ENCODE data around the gene TMEM53.

TMEM53 gene

GRCh38 chr1:44625348-44625747 lies 48.9 kb downstream of the TMEM53 start:
- Histone ChIP-seq H3K27me3 (ENCODE audit: insufficient read depth, poor library complexity, severe bottlenecking) (no peaks in the 10 kb centered on the region), H3K4me1 (ENCODE audit: insufficient read depth, poor library complexity, severe bottlenecking) (peaks cover 5% of the 10 kb centered on the region), H3K36me3 (ENCODE audit: low read depth) (no peaks in the 10 kb centered on the region), H3K27ac (ENCODE audit: poor library complexity, severe bottlenecking) (no peak overlapping the region), H3K4me3 (ENCODE audit: severe bottlenecking) (no peak overlapping the region), H3K9me3 (ENCODE audit: severe bottlenecking) (no peaks in the 10 kb centered on the region)
- DNase-seq (ENCODE audit: low spot score) (no peak), ATAC-seq (ENCODE audit: low read depth) (no peak)
- TF ChIP-seq, protein P1, sequence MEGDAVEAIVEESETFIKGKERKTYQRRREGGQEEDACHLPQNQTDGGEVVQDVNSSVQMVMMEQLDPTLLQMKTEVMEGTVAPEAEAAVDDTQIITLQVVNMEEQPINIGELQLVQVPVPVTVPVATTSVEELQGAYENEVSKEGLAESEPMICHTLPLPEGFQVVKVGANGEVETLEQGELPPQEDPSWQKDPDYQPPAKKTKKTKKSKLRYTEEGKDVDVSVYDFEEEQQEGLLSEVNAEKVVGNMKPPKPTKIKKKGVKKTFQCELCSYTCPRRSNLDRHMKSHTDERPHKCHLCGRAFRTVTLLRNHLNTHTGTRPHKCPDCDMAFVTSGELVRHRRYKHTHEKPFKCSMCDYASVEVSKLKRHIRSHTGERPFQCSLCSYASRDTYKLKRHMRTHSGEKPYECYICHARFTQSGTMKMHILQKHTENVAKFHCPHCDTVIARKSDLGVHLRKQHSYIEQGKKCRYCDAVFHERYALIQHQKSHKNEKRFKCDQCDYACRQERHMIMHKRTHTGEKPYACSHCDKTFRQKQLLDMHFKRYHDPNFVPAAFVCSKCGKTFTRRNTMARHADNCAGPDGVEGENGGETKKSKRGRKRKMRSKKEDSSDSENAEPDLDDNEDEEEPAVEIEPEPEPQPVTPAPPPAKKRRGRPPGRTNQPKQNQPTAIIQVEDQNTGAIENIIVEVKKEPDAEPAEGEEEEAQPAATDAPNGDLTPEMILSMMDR (IDR thresholded peaks at IDR 0.05; ENCODE audit: poor library complexity, severe bottlenecking): no peak

DNA sequence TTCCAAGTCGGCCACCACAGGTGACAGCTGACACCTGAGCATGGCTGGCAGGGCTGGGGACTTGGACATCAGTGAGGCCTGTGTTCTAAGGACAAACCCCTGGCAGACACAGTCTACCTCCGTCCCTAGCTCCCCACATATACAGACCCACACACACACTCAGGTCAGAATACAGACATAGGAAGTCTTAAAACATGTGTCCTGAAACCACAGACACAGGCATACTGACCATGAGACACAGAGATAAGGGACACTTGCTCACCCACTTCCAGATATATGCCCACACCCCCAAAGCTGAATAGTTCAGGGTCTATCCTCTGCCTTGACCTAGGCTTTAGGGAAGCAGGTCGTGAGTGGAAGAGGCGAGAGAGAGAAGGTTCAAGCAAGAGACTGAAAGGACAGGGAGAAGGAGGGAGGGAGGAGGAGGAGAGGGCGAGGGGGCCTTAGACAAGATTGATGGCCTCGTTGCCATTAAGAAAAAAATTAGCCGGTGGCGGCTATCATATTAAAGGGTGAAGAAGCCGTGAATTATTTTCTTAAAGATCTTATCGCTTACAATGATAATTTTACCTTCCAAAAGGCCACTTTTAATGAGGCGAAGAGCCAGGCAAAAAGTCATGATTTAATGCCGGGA lies 49.9 kb downstream of the TMEM53 start:
- Histone ChIP-seq H3K36me3 (ENCODE audit: low read depth) (no peaks in the 10 kb centered on the region), H3K4me3 (ENCODE audit: severe bottlenecking) (no peak overlapping the region), H3K4me1 (ENCODE audit: insufficient read depth, poor library complexity, severe bottlenecking) (peaks cover 2% of the 10 kb centered on the region), H3K9me3 (ENCODE audit: severe bottlenecking) (no peaks in the 10 kb centered on the region), H3K27ac (ENCODE audit: poor library complexity, severe bottlenecking) (no peak overlapping the region), H3K27me3 (ENCODE audit: insufficient read depth, poor library complexity, severe bottlenecking) (no peaks in the 10 kb centered on the region)
- ATAC-seq (ENCODE audit: low read depth) (no peak), DNase-seq (ENCODE audit: low spot score) (no peak)
- TF ChIP-seq, protein P1 (IDR thresholded peaks at IDR 0.05; ENCODE audit: poor library complexity, severe bottlenecking): no peak

- Histone ChIP-seq H3K27ac (ENCODE audit: poor library complexity, severe bottlenecking) (no peak overlapping the region), H3K36me3 (ENCODE audit: low read depth) (no peaks in the 10 kb centered on the region), H3K4me1 (ENCODE audit: insufficient read depth, poor library complexity, severe bottlenecking) (no peaks in the 10 kb centered on the region), H3K27me3 (ENCODE audit: insufficient read depth, poor library complexity, severe bottlenecking) (no peaks in the 10 kb centered on the region), H3K4me3 (ENCODE audit: severe bottlenecking) (no peak overlapping the region), H3K9me3 (ENCODE audit: severe bottlenecking) (no peaks in the 10 kb centered on the region)
- TF ChIP-seq, protein P1 (IDR thresholded peaks at IDR 0.05; ENCODE audit: poor library complexity, severe bottlenecking): no peak
- ATAC-seq (ENCODE audit: low read depth) (no peak), DNase-seq (ENCODE audit: low spot score) (no peak)
These were observed 52.4 kb downstream of the TMEM53 start for GRCh38 chr1:44621841-44622286.

DNA sequence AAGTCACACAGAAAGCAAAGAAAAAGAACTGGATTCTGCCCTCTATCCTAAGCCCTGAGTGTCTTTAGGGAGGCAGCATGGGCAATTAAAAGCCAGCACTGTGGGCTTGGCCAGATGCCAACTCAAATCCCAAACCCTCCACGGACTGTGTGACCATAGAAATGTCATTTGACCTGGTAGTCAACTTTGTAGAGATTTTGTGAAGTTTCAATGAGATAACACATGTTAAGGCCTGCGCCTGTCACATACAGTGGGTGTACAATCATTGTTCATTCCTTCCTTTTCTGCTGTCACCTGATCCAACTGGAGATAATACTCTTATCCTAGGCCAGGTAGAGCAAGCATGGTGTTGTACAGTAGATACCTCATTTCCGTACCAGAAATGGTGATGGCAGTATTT lies 54.2 kb downstream of the TMEM53 start:
- ATAC-seq (ENCODE audit: low read depth) (no peak), DNase-seq (ENCODE audit: low spot score) (no peak)
- TF ChIP-seq, protein P1 (IDR thresholded peaks at IDR 0.05; ENCODE audit: poor library complexity, severe bottlenecking): no peak
- Histone ChIP-seq H3K36me3 (ENCODE audit: low read depth) (no peaks in the 10 kb centered on the region), H3K9me3 (ENCODE audit: severe bottlenecking) (no peaks in the 10 kb centered on the region), H3K27ac (ENCODE audit: poor library complexity, severe bottlenecking) (no peak overlapping the region), H3K27me3 (ENCODE audit: insufficient read depth, poor library complexity, severe bottlenecking) (no peaks in the 10 kb centered on the region), H3K4me3 (ENCODE audit: severe bottlenecking) (no peak overlapping the region), H3K4me1 (ENCODE audit: insufficient read depth, poor library complexity, severe bottlenecking) (no peaks in the 10 kb centered on the region)

DNA sequence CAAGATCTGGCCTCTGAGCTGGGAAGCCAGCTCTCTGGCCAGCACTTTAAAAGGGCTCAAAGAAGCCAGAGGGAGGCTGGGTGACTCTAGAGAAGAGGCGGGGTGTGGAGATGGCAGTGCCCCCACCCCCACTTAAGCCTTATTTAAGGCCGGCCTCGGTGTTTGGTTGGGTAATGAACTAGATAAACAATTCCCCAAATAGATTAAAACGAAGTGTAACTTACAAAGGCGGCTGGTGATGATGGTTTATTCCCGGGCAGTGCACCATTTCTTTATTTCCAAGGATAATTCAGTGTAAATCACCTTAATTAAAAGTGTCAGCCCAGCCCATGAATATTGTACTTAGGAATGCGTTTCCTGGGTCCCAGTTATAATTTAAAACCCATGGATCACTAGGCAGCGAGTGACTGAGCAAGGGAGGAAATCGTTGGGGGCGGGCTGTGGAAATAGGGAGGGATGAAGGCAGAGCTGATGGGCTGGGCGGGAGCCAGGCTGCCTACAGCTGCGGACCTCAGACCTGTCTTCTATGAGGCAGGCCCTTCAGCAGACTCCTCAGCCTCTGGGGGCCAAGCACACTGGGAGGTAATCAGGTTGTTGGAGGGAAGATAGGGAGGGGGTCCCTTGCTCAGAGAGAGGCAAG lies 54.9 kb downstream of the TMEM53 start:
- no peak overlapping the region for H3K27ac ChIP-seq (ENCODE audit: poor library complexity, severe bottlenecking)
- TF ChIP-seq, protein P1 (IDR thresholded peaks at IDR 0.05; ENCODE audit: poor library complexity, severe bottlenecking): no peak
- no peaks in the 10 kb centered on the region for H3K9me3 ChIP-seq (ENCODE audit: severe bottlenecking)
- DNase-seq (ENCODE audit: low spot score) (no peak), ATAC-seq (ENCODE audit: low read depth) (no peak)
- H3K27me3 ChIP-seq (ENCODE audit: insufficient read depth, poor library complexity, severe bottlenecking): no peaks in the 10 kb centered on the region
- no peaks in the 10 kb centered on the region for H3K36me3 ChIP-seq (ENCODE audit: low read depth)
- no peaks in the 10 kb centered on the region for H3K4me1 ChIP-seq (ENCODE audit: insufficient read depth, poor library complexity, severe bottlenecking)
- no peak overlapping the region for H3K4me3 ChIP-seq (ENCODE audit: severe bottlenecking)
